ENCODE data around the gene TK2.

TK2 gene

DNA sequence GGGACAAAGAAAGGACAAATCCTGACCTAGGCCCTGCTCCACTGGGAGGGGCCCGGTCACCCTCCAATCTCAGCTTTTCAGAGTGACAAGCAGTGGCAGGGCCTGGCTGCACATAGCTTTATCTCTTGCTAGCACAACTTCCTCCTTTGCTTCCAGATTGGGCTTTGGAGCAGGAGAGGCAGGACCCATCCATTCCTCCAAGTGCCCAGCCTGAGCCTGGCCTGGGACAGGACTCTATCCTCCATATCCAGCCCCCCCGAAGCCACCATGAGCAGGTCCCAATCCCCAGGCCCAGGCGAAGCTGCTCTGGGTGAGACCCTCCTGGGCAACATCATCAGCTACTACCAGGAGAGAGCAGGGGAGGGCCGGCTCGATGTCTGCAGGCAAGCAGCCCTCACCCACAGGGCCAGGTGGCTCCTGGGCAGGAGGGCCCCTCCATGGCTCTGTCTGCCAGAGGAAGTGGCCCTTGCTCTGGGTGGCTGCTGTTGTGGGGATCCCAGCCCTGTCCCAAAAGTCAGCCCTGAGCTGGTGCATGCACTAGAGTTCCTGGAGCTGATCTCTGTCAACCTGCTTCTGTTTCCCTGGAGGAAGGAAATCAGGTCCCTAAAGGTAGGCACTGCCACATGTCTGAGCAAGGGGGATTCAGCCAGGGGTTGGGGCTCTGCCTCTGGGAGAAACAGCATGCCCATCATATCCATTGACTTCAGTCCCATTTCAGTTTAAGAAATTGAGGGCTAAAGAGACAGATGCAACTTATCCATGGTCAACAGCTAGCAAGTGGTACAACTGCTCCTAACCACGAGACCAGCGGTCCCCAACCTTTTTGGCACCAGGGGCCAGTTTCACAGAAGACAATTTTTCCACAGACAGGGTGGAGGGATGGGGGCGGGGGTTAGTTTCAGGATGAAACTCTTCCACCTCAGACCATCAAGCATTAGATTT is 58.9 kb downstream of the TK2 start:
- H3K4me3 ChIP-seq (ENCODE audit: low read depth, low read length) = no peak overlapping the region
- DNase-seq (ENCODE audit: low read depth) = no peak

DNA sequence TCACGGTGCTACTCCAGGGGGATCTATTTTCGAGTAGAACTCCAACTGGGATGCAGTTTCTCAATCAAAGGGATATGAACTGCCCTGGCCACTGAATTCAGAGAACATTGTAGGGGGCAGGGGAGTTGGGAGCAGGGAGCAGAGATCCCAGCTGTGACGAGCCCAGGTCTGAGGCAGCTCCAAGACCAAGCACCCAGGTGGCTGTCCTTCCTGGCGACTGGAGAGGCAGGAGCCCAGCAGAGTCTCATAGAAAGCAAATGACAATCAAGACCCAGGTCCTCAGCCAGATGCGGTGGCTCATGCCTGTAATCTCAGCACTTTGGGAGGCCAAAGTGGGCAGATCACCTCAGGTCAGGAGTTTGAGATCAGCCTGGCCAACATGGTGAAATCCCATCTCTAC is 60.1 kb downstream of the TK2 start:
- H3K4me3 ChIP-seq (ENCODE audit: low read depth, low read length) = no peak overlapping the region
- DNase-seq (ENCODE audit: low read depth) = no peak

DNA sequence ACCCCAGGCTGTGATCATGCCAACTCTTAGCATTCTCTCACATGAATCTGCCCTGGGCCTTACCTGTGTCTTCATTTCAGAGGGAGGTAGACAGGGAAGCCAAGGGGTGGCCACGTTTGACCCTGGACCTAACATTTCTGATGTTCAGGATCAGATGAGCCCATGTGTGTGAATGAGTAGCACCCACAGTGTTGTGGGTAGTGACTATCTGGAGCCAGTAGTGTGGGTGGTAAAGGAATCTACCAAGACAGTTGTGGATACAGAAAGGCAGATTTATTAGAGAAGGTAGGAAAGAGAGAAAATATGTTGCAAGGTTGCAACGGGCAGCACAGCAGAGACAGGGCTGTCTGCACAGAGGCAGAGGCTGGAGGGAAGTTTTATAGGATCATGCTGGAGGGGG is 60.5 kb downstream of the TK2 start:
- no peak overlapping the region for H3K4me3 ChIP-seq (ENCODE audit: low read depth, low read length)
- no peak for DNase-seq (ENCODE audit: low read depth)

DNA sequence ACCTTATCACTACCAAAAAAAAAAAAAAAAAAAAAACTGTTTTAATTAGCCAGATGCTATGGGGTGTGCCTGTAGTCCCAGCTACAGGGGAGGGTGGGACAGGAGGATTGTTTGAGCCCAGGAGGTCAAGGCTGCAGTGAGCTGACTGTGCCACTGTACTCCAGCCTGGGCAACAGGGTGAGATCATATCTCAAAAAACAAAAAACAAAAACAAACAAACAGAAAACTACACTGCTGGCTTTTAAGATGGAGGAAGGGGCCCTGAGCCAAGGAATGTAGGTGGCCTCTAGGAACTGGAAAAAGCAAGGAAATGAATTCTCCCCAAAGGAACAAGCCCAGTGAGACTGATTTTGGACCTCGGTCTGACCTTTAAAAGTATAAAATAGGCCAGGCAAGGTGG is 61.4 kb downstream of the TK2 start:
- no peak for DNase-seq (ENCODE audit: low read depth)
- no peak overlapping the region for H3K4me3 ChIP-seq (ENCODE audit: low read depth, low read length)

DNA sequence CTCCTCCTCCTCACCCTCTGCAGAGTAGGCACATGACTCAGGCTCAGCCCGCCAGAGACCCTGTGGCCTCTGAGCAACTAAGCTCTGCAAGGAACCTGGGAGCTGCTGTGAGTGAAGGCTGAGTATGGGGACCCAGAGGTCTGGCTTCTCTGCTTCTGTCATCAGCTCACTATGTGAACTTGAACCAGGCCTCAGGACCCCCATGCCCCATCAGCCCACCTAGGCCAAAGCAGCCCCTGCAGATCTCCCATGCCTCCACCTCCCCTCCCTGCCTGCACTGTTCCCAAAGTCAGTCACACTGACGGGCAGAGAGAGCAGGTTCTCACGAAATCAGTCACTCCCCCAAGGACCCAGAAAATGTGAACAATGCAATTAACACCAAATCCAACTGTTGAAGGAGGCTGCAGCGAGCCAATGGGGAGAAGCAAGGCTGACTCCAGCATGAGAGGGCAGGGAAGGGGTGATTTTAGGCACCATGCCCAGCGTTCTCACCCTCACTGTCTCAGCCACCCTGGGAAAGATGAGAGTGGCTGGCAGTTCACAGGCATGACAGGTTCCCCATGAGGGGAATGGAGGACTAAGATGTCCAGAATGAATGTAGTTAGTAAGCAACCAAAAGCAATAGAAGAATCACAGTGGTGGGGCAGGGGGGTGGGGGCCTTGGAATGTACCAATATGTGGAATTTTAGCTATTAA is 62.2 kb downstream of the TK2 start:
- no peak for DNase-seq (ENCODE audit: low read depth)
- H3K4me3 ChIP-seq (ENCODE audit: low read depth, low read length) = no peak overlapping the region

DNA sequence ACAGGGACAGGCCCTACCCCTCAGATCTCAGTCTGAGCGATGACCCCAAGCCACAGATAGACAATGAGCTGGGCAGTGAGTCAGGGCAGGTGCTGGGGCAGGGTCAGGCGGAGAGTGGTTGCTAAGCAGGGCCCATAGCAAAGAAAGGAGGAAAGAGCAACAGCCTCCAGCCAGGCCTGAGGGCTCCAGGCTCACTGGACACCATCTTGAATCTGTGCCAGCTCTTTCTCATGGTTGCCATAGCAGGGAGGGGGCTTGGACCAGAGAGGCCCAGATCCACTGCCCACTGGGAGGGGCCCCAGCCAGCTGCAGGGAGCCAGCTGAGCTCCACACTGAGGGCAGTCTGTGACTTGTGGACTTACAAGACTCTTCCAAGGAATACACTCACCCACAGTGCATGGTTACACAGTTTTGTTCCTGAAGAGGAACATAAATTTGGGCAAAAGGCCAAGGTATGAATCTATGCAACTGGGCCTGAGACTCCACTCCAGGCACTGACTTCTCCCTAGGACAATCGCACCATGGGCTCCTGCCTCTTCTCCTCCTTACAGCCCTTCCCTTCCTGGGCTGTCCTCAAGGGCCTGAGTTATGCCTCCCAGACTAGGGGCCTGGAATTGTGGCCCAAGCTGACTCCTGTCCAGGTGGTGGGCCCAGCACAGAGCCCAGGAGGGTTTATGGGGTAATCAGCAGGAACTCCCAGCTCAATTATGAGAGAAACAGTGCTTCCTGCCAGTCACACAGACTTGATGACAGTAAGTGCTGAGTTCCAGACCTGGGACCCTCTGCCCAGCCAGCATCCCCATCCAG is 62.9 kb downstream of the TK2 start:
- H3K4me3 ChIP-seq (ENCODE audit: low read depth, low read length) = no peak overlapping the region
- peak; percentile 84 for DNase-seq (ENCODE audit: low read depth)

DNA sequence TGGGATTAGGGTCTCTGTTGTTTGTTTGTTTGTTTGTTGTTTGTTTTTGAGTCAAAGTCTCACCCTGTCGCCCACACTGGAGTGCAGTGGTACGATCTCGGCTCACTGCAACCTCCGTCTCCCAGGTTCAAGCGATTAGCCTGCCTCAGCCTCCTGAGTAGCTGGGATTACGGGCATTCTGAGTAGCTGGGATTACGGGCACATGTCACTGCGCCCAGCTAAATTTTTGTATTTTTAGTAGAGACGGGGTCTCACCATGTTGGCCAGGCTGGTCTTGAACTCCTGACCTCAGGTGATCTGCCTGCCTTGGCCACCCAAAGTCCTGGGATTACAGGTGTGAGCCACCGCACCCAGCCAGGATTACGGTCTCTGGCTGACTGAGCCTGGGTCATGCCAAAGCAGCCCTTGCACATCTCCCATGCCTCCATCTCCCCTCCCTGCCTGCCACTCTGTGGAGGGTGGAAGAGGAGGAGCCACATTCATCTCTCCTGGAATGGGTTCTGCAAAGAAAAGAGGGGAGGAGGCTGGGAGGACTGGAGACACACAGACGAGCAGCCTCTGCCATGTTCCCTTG is 63.6 kb downstream of the TK2 start:
- no peak for DNase-seq (ENCODE audit: low read depth)
- no peak overlapping the region for H3K4me3 ChIP-seq (ENCODE audit: low read depth, low read length)

DNA sequence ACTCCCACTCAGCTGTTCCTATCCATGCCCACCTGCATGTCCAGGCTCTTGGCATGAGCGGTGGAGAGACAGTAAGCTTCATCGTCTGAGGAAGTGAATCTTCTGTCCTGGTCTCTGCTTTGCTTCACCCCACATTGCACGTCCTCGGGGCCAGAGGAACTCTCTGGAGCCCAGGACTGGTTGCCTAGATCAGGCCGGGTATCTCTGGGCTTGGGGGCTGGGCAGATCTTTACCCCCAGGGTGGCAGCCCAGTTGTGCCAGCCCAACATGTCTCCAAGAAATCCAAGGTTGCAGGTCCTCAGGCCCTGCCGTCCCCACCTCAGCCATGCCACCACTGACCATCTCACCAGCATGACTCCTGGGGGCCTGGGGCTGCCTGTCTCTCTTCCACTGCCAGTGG is 64.5 kb downstream of the TK2 start:
- DNase-seq (ENCODE audit: low read depth) = no peak
- no peak overlapping the region for H3K4me3 ChIP-seq (ENCODE audit: low read depth, low read length)

DNA sequence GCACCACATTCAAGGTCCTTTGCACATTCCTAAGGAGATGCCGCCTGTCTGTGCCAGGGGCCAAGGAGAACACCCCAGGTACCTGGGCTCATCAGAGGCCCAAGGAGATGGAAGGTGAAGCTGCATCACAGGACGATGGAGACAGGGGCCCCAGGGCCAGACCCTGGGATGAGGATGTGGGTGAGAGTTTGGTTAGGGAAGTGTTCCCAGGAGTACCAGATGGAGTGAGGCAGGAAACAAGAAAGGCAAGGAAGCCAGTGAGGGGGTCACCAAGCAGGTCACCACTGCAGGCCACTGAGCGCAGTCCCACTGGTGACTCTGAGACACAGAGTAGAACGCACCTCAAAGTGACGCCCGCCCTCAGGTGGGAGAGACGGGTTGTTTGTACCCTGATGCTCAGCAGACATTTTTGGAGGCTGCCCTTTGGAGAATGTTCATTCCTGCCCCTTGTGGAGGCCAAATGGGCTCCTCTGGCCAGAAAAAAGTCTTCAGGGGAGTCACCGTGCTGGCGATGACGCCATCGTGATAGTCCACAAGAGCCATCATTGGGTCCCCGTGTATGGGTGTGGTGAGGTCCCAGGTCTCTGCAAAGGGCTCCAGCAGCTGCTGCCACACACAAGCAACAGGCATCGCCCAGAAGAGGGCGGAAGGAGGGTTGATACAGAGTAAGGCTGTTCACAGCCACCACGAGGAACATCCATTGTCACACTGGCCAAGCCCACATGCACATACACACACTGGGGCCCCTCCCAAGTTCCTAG is 65.3 kb downstream of the TK2 start:
- no peak overlapping the region for H3K4me3 ChIP-seq (ENCODE audit: low read depth, low read length)
- DNase-seq (ENCODE audit: low read depth) = no peak

DNA sequence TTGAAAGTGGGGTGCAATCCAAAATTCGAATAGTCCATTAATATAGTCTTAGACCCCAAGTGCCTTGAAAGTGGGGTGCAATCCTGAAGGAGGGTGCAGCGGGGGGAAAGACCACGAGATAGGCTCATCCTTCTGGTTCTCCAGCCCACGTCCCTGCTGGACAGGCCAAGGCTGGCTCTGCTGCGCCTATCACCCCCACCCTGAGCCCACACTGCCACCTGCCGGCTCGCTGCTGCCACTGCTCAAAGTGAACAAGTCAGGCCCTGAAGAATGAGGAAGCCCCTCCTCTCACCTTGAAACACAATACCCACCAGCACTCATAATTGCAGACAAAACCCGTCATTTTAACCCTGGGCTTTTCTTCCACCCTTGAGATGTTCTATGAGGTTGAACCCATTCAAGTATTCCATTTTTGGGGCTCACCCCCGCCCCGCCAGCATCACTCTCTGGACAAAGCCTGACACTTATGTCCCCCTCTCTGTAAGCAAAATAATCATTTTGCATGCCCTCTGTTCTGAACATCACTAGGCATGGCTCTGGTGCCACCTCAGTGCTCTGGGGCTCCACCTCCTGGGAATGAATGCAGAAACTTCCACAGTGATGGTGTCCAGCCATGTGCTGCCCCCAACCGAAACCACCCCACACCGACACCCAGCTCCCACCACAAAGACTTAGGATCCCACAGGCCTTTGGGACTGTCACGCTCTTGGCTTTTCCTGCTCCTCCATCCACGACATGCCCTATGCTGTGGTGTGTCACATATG is 66.1 kb downstream of the TK2 start:
- DNase-seq (ENCODE audit: low read depth) = no peak
- no peak overlapping the region for H3K4me3 ChIP-seq (ENCODE audit: low read depth, low read length)

DNA sequence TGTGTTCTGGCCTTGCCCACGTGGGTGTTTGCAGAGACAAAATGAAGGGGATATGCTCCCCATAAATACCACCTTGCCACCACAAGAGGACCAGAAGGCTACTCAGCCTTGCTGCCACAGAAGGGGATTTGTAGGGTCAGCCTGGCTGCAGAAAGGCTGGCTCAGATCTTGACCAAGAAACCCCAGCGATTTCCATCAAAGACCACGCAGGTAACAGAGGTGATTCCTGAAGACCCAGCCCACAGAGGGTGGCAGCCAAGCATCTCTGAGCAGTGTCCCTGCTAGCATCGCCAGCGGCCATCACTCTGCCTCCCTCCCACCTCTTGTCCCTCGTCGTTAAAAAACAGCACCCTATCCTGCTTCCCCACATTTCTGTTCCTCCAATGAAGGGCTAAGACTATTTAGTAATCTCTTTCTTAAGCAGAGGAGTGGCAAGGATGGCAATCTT is 68.0 kb downstream of the TK2 start:
- no peak for DNase-seq (ENCODE audit: low read depth)

DNA sequence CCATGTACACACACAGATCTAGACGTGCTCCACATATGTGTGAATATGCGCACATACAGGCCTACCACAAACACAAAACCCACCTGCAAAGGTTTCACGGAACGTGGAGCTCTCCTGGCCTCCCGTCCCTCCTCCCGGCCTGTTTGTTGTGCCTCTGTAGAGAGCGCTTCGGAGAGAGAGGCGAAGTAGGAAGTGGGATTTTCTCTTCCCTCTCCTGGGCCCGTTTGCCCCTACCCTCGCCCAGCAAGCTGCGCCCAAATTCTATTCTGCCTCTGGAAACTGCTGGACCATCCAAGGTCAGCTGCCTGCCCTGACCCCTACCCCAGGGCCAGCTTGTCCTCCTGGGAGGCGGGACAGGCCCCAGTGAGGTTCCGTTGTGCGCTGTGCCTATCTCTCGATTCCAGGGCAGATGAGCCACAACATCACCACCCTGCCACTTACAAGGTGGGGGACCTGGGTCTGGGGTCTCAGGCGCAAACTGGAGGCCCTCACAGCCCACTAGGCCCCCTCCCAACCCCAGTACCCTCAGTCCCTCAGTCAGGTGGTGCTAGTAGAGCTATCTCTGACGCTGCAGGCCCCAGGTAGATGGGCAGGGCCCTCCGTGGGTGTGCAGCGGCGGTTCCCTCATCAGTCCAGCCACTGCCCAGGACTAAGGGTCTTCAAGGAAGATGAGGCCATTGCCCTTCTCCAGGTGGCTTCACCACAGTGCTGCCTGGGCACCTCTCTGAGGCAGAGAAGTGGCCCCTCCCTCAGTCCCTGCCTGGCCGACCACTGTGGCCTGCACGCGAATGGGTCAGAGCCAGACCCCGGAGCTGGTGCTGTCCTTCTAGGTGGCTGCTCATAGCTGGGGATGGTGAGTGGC is 68.6 kb downstream of the TK2 start:
- DNase-seq (ENCODE audit: low read depth) = no peak
- H3K4me3 ChIP-seq (ENCODE audit: low read depth, low read length) = no peak overlapping the region

More for the DNA sequence above, 68.0 kb downstream of the TK2 start:
- no peak overlapping the region for H3K4me3 ChIP-seq (ENCODE audit: low read depth, low read length)

DNA sequence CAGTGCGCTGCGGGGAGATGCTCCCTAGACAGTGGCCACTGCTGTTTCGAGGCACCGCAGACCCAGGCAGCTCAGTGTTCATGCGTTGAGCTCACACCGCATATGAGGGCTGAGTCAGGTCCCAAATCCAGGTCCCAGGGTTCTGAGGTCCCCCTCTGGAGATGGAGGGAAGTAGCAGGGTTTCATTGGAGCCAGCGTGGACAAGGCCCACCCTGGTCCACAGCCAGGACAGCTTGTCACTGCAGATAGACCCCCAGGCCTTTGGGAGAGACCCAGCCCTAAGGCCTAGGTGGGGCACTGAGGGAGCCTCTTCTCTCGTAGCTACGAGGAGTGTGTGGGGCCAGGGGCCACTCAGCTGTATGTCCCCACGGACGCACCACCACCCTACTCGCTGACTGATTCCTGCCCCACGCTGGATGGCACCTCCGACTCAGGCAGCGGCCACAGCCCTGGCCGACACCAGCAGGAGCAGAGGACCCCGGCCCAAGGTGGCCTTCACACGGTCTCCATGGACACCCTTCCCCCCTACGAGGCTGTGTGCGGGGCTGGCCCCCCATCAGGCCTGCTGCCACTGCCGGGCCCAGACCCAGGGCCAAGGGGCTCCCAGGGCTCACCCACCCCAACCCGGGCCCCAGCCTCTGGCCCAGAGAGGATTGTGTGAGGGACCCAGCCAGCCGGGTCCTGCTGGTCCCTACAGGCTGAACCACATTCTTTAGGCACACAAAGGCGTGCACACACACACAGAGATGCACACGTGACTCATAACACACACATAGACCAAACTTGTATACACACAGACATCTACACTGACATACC is 69.4 kb downstream of the TK2 start:
- H3K4me3 ChIP-seq (ENCODE audit: low read depth, low read length) = no peak overlapping the region
- no peak for DNase-seq (ENCODE audit: low read depth)

DNA sequence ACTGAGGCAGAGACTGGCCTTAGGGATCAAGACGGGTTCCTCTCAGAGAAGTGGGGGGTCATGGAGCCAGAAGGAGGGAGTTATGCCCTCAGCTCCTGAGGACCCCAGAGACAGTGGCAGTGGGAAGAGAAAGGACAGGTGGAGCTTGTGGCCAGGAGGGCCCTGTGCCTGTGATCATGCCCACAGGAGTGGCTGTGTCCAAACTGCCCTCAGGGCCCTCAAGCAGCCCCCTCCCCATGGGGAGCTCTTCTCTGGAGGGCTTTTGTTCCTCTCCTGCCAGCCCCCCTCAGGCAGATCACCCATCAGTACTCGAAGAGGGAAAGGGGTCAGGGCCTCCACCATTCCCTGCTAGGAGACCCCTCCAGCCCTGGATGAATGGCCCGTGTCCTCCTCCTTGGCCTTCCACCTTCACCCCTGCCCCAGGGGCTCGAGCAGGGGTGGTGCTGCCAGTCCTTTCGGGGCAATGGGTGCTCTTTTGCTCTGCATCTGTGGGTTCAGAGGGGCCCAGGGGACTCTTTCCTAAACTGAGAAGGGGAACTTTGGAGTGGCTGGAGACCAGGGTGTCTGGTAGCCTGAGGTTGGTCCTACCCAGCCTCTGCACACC is 70.2 kb downstream of the TK2 start:
- no peak for DNase-seq (ENCODE audit: low read depth)
- no peak overlapping the region for H3K4me3 ChIP-seq (ENCODE audit: low read depth, low read length)

DNA sequence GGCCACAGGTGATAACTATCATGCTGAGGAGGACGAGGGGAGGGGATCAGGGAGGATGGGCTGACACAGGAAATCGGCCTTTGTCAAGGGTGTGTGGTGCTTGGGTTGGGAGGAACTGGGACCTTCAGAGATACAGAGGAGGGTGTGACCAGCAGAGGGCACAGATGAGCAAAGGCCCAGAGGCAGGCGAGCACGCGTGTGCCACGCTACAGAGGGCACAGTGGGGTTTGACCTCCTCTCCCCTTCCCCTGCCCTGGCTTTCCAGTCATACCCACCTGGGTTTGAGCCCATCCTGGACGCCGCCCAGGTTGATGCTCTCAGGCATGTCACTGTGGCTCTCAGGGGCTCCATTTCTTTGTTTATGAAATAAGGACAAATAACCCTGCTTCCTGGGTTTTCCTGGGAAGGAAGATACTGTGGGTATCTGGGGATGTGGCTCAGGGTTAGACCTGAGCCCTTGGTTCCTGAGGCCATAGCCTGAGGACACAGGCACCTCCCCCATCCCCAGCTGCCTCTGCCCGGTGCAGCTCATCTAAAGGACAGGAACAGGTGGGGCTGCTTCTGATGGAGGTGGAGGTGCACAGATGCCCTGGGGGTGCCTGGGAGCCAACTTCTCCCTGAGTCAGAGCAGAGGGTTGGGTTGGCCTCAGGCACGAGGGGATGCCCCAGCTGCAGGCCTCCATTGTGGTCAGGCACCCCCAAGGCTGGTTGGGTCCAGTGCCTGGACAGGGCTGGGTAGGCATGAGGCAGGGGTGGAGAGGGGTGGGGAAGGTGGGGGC is 71.0 kb downstream of the TK2 start:
- H3K4me3 ChIP-seq (ENCODE audit: low read depth, low read length) = no peak overlapping the region
- DNase-seq (ENCODE audit: low read depth) = no peak

Data from skeletal muscle cell (primary cell).